ENCODE measurements around the gene MAP3K2. TPM values are rescaled to one million over a fixed set of nuclear protein-coding genes. Genes with fewer than 3 reads are reported as not detected.

The MAP3K2 gene
- total RNA-seq, 4 donors from 2014 or later, result 51.0 to 66.1 (median 64.7) TPM

- no peak for TF ChIP-seq CTCF (IDR thresholded peaks at IDR 0.05; ENCODE audit: low read depth)
These were observed 3.2 kb downstream of the MAP3K2 start for GRCh38 chr2:127384529-127384928.

- no peak for TF ChIP-seq CTCF (IDR thresholded peaks at IDR 0.05; ENCODE audit: low read depth)
These were observed 4.9 kb downstream of the MAP3K2 start for GRCh38 chr2:127382831-127383230.

GRCh38 chr2:127381762-127382161 lies 6.0 kb downstream of the MAP3K2 start:
- TF ChIP-seq CTCF (IDR thresholded peaks at IDR 0.05; ENCODE audit: low read depth), result no peak

GRCh38 chr2:127379712-127380355 lies 7.9 kb downstream of the MAP3K2 start:
- TF ChIP-seq CTCF (IDR thresholded peaks at IDR 0.05; ENCODE audit: low read depth), result no peak

GRCh38 chr2:127378720-127379119 lies 9.1 kb downstream of the MAP3K2 start:
- no peak for TF ChIP-seq CTCF (IDR thresholded peaks at IDR 0.05; ENCODE audit: low read depth)

GRCh38 chr2:127377262-127377661 lies 10.5 kb downstream of the MAP3K2 start:
- no peak for TF ChIP-seq CTCF (IDR thresholded peaks at IDR 0.05; ENCODE audit: low read depth)

GRCh38 chr2:127376257-127376656 lies 11.5 kb downstream of the MAP3K2 start:
- no peak for TF ChIP-seq CTCF (IDR thresholded peaks at IDR 0.05; ENCODE audit: low read depth)

Data from subcutaneous adipose tissue (tissue), 4 donors.